Common myeloid progenitor, CD34-positive (primary cell): ENCODE measurements around the gene ZNF383.
A peak's percentile ranks its signal among the peaks of the same experiment; 100 is the strongest.

Experiments
- CTCF ChIA-PET: fragments of 350-600 bp; sonication (Branson Sonifier 250); formaldehyde crosslinking; loops from one replicate; lab custom pipeline; 2021; ENCODE audit warnings: antibody characterized with exemption; lab: Charles Lee
- POLR2A ChIA-PET: fragments of 350-600 bp; sonication (Branson Sonifier 250); formaldehyde crosslinking; loops from one replicate; lab custom pipeline; 2021; ENCODE audit warnings: antibody characterized with exemption; lab: Charles Lee
- DNase-seq, 3 donors: peaks; one replicate each; pipeline versions ENCODE4 v3.0.0 to v3.0.0-alpha.2; 2013
- H3K27ac ChIP-seq, 2 experiments: 1 replicate in 1 of 2; 2 replicates in 1 of 2; pipeline ENCODE4 v1.7.0; 2013; ENCODE audit warnings: inconsistent platforms in 2 of 2, low read length in 2 of 2, mild to moderate bottlenecking in 2 of 2, low read depth in 1 of 2, moderate library complexity in 1 of 2; ENCODE audit not compliant: severe bottlenecking in 2 of 2, insufficient read depth in 1 of 2, poor library complexity in 1 of 2
- H3K27me3 ChIP-seq, 5 experiments: replicated peaks in 2 of 5; 1 replicate in 3 of 5; 2 replicates in 2 of 5; pipeline versions ENCODE4 v1.6.1 to v1.7.0; 2013; ENCODE audit warnings: low read length in 4 of 5, mild to moderate bottlenecking in 2 of 5, moderate library complexity in 2 of 5, inconsistent platforms in 1 of 5; ENCODE audit not compliant: insufficient read depth in 5 of 5, control insufficient read depth in 4 of 5
- H3K36me3 ChIP-seq, 4 experiments: 1 replicate in 2 of 4; 2 replicates in 2 of 4; pipeline versions ENCODE4 v1.6.1 to v1.7.0; 2013; ENCODE audit warnings: low read length in 3 of 4, control low read depth in 1 of 4, mild to moderate bottlenecking in 1 of 4; ENCODE audit not compliant: control insufficient read depth in 4 of 4, insufficient read depth in 4 of 4
- H3K4me1 ChIP-seq, 4 experiments: 1 replicate in 3 of 4; 2 replicates in 1 of 4; pipeline versions ENCODE4 v1.6.1 to v1.7.1; 2013; ENCODE audit warnings: low read length in 3 of 4, mild to moderate bottlenecking in 3 of 4, control low read depth in 1 of 4, inconsistent platforms in 1 of 4, moderate library complexity in 1 of 4; ENCODE audit not compliant: control insufficient read depth in 4 of 4, insufficient read depth in 4 of 4; ENCODE audit errors: control extremely low read depth in 1 of 4
- H3K4me3 ChIP-seq, 7 experiments: 1 replicate in 4 of 7; 2 replicates in 3 of 7; pipeline versions ENCODE4 v1.5.1 to v1.7.0; 2013; ENCODE audit warnings: mild to moderate bottlenecking in 7 of 7, low read length in 6 of 7, moderate library complexity in 6 of 7, inconsistent platforms in 2 of 7, low read depth in 2 of 7, control low read depth in 1 of 7; ENCODE audit not compliant: insufficient read depth in 4 of 7, control insufficient read depth in 1 of 7; ENCODE audit errors: extremely low read depth in 1 of 7
- H3K9me3 ChIP-seq, 5 experiments: 1 replicate in 4 of 5; 2 replicates in 1 of 5; pipeline versions ENCODE4 v1.6.1 to v1.7.1; 2013; ENCODE audit warnings: low read length in 4 of 5, mild to moderate bottlenecking in 2 of 5, inconsistent platforms in 1 of 5, low read depth in 1 of 5, moderate library complexity in 1 of 5; ENCODE audit not compliant: control insufficient read depth in 4 of 5, insufficient read depth in 2 of 5; ENCODE audit errors: control extremely low read depth in 1 of 5
- WGBS: methylation state at CpG from one replicate; pipeline ENCODE4 v1.1.5; 2013; ENCODE audit not compliant: insufficient coverage; 5-methylcytosine and 5-hydroxymethylcytosine counted together

ZNF383 gene

DNA sequence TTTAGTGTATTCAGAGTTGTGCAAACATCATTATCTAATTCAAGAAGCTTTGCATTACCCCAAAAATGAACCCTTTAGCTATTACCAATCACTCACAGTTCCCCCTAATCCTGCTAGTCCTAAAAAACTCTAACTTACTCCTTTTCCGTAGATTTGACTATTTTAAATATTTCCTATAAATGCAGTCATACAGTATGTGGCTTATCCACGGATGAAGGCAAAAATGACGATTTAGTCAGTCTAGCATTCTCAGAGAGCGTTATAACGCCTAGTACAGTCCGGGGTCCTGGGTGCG, 587 bp upstream of the ZNF383 start:
- no peak for DNase-seq
- no peaks in the 10 kb centered on the region for H3K27me3 ChIP-seq
- H3K27ac ChIP-seq: peak overlapping the region; percentile 89 to 94
- WGBS: 0% methylated on average over 5 of the region's 7 CpGs
- ChIA-PET POLR2A (interaction anchor here (0.9 kb wide), 1 partner anchor 445 kb away, joined by 3 read pairs; the partner anchor contains the start of gene ZNF850), CTCF (interaction anchor here (0.7 kb wide), 1 partner anchor 139 kb away, joined by 4 read pairs; the partner anchor contains the start of gene ZNF420)
- H3K9me3 ChIP-seq: peaks cover 0 to 20% (median 9%) of the 10 kb centered on the region in 5 experiments
- peak overlapping the region; percentile 75 to 100 (median 94) for H3K4me3 ChIP-seq
- H3K36me3 ChIP-seq: peaks cover 0 to 28% (median 9%) of the 10 kb centered on the region in 4 experiments
- peaks cover 0 to 16% (median 10%) of the 10 kb centered on the region in 4 experiments for H3K4me1 ChIP-seq

DNA sequence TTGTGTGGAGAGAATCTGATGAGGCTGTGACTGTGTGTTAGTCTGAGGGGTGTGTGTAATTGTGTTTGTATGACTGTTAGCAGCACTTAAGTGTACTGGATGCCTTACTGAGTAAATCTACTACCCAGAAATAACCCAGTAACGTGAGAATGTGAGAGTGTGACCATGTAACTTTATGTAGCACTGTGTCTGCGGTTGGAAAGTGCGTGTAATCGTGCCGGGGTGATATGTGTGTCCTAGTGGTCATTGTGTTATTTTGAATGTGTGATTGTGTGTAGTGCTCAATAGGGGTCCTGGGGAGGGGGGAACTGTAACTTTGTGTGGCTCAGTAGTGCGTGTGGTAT, 550 bp downstream of the ZNF383 start:
- Histone ChIP-seq H3K27me3 (no peaks in the 10 kb centered on the region), H3K4me3 (peak overlapping the region; percentile 75 to 100 (median 94)), H3K9me3 (peaks cover 5 to 26% (median 15%) of the 10 kb centered on the region in 5 experiments), H3K27ac (peak overlapping the region; percentile 89 to 94), H3K4me1 (peaks cover 0 to 16% (median 10%) of the 10 kb centered on the region in 4 experiments), H3K36me3 (peaks cover 4 to 37% (median 11%) of the 10 kb centered on the region in 4 experiments)
- WGBS: 48% methylated on average over 6 of the region's 6 CpGs
- ChIA-PET CTCF (no interaction called here), POLR2A (no interaction called here)
- DNase-seq: no peak

DNA sequence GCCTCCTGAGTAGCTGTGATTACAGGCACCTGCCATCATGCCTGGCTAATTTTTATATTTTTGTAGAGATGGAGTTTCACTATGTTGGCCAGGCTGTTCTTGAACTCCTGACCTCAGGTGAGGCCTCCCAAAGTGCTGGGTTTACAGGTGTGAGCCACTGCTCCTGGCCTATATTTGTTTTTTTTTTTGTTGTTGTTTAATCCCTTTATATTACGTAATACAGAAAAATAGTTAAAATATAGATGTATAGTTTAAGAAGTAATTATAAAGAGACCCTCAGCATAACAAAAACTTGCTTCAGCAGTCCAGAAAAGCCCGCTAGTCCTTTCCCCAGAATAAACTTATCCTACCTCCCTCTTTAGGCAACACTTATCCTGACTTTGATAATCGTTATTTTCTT, 2.4 kb downstream of the ZNF383 start:
- no peak overlapping the region for H3K27ac ChIP-seq
- H3K9me3 ChIP-seq: peaks cover 5 to 41% (median 19%) of the 10 kb centered on the region in 5 experiments
- WGBS: no CpG with 5 or more reads among the region's 3 CpGs
- POLR2A ChIA-PET: no interaction called here
- CTCF ChIA-PET: no interaction called here
- H3K4me3 ChIP-seq: no peak overlapping the region
- DNase-seq: no peak
- H3K4me1 ChIP-seq: peaks cover 0 to 16% (median 10%) of the 10 kb centered on the region in 4 experiments
- peaks cover 4 to 51% (median 13%) of the 10 kb centered on the region in 4 experiments for H3K36me3 ChIP-seq
- H3K27me3 ChIP-seq: no peaks in the 10 kb centered on the region

DNA sequence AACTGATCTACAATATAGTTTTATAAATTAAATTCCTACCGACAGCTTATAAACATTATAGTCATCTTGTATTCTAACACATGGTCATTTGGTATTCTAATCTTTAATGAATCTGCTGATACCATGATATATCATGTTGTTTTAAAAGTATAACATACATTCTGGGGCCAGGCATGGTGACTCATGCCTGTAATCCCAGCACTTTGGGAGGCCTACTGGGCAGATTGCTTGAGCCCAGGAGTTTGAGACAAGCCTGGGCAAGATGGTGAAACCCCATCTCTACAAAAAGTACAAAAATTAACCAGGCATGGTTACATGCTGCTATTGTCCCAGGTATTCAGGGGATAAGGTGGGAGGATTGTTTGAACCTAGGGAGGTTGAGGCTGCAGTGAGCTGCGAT, 3.1 kb downstream of the ZNF383 start:
- WGBS: no CpG with 5 or more reads among the region's 2 CpGs
- ChIA-PET CTCF (no interaction called here), POLR2A (no interaction called here)
- Histone ChIP-seq H3K4me3 (no peak overlapping the region), H3K4me1 (peaks cover 0 to 16% (median 10%) of the 10 kb centered on the region in 4 experiments), H3K27me3 (no peaks in the 10 kb centered on the region), H3K36me3 (peaks cover 8 to 59% (median 17%) of the 10 kb centered on the region in 4 experiments), H3K9me3 (peaks cover 5 to 45% (median 23%) of the 10 kb centered on the region in 5 experiments), H3K27ac (no peak overlapping the region)
- DNase-seq: no peak

DNA sequence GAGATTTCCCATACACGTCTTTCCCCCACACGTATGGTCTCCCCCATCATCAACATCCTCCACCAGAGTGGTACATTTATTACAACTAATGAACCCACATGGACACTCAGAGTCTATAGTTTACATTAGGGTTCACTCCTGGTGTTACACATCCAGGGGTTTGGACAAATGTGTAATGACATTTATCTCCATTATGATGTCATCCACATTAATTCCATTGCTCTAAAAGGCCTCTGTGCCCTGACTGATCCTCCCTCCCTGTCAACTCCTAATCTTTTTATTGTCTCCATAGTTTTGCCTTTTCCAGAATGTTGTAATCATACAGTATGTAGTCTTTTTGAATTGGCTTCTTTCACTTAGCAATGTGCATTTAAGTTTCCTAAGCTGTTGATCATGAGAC, 8.2 kb downstream of the ZNF383 start:
- POLR2A ChIA-PET: no interaction called here
- CTCF ChIA-PET: no interaction called here
- H3K4me3 ChIP-seq: no peak overlapping the region
- no peaks in the 10 kb centered on the region for H3K27me3 ChIP-seq
- DNase-seq: peak in 1 of 3 donors; percentile 36
- WGBS: no CpG with 5 or more reads among the region's 2 CpGs
- peaks cover 32 to 83% (median 42%) of the 10 kb centered on the region in 4 experiments for H3K36me3 ChIP-seq
- no peak overlapping the region for H3K27ac ChIP-seq
- H3K9me3 ChIP-seq: peaks cover 17 to 73% (median 49%) of the 10 kb centered on the region in 5 experiments
- H3K4me1 ChIP-seq: no peaks in the 10 kb centered on the region

DNA sequence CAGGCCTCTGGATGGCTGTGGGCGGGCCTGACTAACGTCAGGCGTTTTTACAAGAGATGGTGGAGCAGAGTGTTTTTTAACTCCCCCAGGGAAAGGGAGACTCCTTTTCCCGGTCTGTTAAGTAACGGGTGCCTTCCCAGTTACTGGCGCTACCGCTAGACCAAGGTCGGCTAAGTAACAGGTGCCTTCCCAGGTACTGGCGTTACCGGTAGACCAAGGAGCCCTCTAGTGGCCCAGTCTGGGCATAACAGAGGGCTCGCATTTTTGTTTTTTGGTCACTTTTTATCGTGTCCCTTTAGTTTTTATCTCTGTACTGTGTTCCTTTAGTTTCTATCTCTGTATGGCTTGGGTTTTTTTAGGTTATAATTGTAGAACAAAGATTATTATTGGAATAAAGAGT, 10.0 kb downstream of the ZNF383 start:
- peaks cover 37 to 86% (median 48%) of the 10 kb centered on the region in 4 experiments for H3K36me3 ChIP-seq
- ChIA-PET CTCF (no interaction called here), POLR2A (no interaction called here)
- no peaks in the 10 kb centered on the region for H3K27me3 ChIP-seq
- H3K4me1 ChIP-seq: no peaks in the 10 kb centered on the region
- peak in 2 of 3 donors; percentile 44 to 48 for DNase-seq
- H3K27ac ChIP-seq: no peak overlapping the region
- peaks cover 15 to 74% (median 48%) of the 10 kb centered on the region in 5 experiments for H3K9me3 ChIP-seq
- no peak overlapping the region for H3K4me3 ChIP-seq
- WGBS: 99% methylated on average over 10 of the region's 12 CpGs

DNA sequence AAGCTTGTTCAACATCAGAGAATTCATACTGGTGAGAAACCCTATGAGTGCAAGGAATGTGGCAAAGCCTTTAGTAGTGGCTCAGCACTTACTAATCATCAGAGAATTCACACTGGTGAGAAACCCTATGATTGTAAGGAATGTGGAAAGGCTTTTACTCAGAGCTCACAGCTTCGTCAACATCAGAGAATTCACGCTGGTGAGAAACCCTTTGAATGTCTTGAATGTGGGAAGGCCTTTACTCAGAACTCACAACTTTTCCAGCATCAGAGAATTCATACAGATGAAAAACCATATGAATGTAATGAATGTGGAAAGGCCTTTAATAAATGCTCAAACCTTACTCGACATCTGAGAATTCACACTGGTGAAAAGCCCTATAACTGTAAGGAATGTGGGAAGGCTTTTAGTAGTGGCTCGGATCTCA, 25.2 kb downstream of the ZNF383 start:
- DNase-seq: no peak
- peaks cover 13 to 86% (median 54%) of the 10 kb centered on the region in 5 experiments for H3K9me3 ChIP-seq
- CTCF ChIA-PET: interaction anchor here (0.7 kb wide), 1 partner anchor 331 kb away, joined by 3 read pairs; no protein-coding TSS in a partner anchor
- H3K27me3 ChIP-seq: no peaks in the 10 kb centered on the region
- no peak overlapping the region for H3K27ac ChIP-seq
- peaks cover 25 to 75% (median 48%) of the 10 kb centered on the region in 4 experiments for H3K36me3 ChIP-seq
- H3K4me1 ChIP-seq: no peaks in the 10 kb centered on the region
- no CpG with 5 or more reads among the region's 4 CpGs for WGBS
- H3K4me3 ChIP-seq: peak overlapping the region in 1 of 7 experiments; percentile 19
- POLR2A ChIA-PET: no interaction called here
